Heart left ventricle (tissue), 16 donors: ENCODE measurements around the gene G6PD. TPM values are rescaled to one million over a fixed set of nuclear protein-coding genes. Genes with fewer than 3 reads are reported as not detected.

Experiments
- ATAC-seq, 4 donors: fragments of 200-7000 bp; cut with Tn5 transposase; one replicate each; pipeline ENCODE4 v1.9.1; 2020 to 2022; ENCODE audit warnings: moderate library complexity in 4 of 4, mild to moderate bottlenecking in 3 of 4, moderate number of reproducible peaks in 1 of 4
- DNase-seq, 5 donors: peaks; one replicate each; pipeline ENCODE4 v3.0.0-alpha.2; 2020
- H3K27ac ChIP-seq, 12 donors: fragments of 200-600 bp; sonication (generic) in 4 of 12; one replicate each; pipeline versions ENCODE4 v1.5.0 to v1.8.0; 2016 to 2022; ENCODE audit warnings: mild to moderate bottlenecking in 2 of 12
- H3K27me3 ChIP-seq, 9 donors: fragments of 200-600 bp; sonication (generic) in 2 of 9; one replicate each; pipeline versions ENCODE4 v1.5.1 to v1.8.0; 2016 to 2022; ENCODE audit warnings: mild to moderate bottlenecking in 3 of 9
- H3K36me3 ChIP-seq, 9 donors: fragments of 200-600 bp; sonication (generic) in 2 of 9; one replicate each; pipeline versions ENCODE4 v1.5.0 to v1.8.0; 2018 to 2022; ENCODE audit warnings: mild to moderate bottlenecking in 2 of 9
- H3K4me1 ChIP-seq, 12 donors: fragments of 200-600 bp; sonication (generic) in 4 of 12; one replicate each; pipeline versions ENCODE4 v1.5.0 to v1.8.0; 2016 to 2022; ENCODE audit warnings: mild to moderate bottlenecking in 3 of 12
- H3K4me3 ChIP-seq, 12 donors: fragments of 200-600 bp; sonication (generic) in 4 of 12; one replicate each; pipeline versions ENCODE4 v1.5.0 to v1.8.0; 2017 to 2022; ENCODE audit warnings: mild to moderate bottlenecking in 9 of 12, moderate library complexity in 4 of 12
- H3K9me3 ChIP-seq, 12 donors: fragments of 200-600 bp; sonication (generic) in 4 of 12; one replicate each; pipeline versions ENCODE4 v1.5.0 to v1.8.0; 2016 to 2022; ENCODE audit warnings: mild to moderate bottlenecking in 1 of 12
- POLR2A ChIP-seq, 2 donors: fragments of 450-650 bp; IDR thresholded peaks; one replicate each; pipeline ENCODE4 v1.6.1; 2017; ENCODE audit warnings: antibody characterized with exemption in 2 of 2, mild to moderate bottlenecking in 2 of 2, moderate library complexity in 2 of 2
- WGBS, 4 donors: extraction: QIAGEN DNeasy Blood & Tissue Kit in 2 of 4; methylation state at CpG; one replicate each; pipeline versions ENCODE4 v1.1.5 to v1.1.7; 2013 to 2018; 5-methylcytosine and 5-hydroxymethylcytosine counted together
- intact Hi-C, 10 donors: fragments of 100-400 bp; cut with DNase I; formaldehyde crosslinking; loops; one replicate each; pipeline versions ENCODE4 v1.11.1 to v1.14.2; 2022
- long read RNA-seq, 3 donors: library from polyadenylated mRNA; unstranded; transcript quantifications; one replicate each; pipeline ENCODE4 v2.0.0, GENCODE V29; 2020 to 2021
- polyA plus RNA-seq, 2 donors: library from polyadenylated mRNA; stranded (reverse); fragments of 200-250 nt; gene quantifications; one replicate each; pipeline ENCODE4 v1.2.3, GENCODE V29; 2013
- total RNA-seq, 9 donors: library from RNA; depleted of rRNA in 2 of 9; stranded (reverse); fragments of >200 nt in 2 of 9; fragmentation: NEBNext Ultra II Directional in 3 of 9; extraction: Animal tissue kit (Norgen Biotek cat#: 25700) in 3 of 9; gene quantifications; one replicate each; pipeline versions ENCODE4 v1.1.0 to v1.2.4, GENCODE V29; 2016 to 2023
- TF ChIP-seq, protein P1 (sequence below), 12 donors: fragments of 200-600 bp; sonication (generic) in 4 of 12; IDR thresholded peaks; one replicate each; pipeline versions ENCODE4 v1.5.0 to v1.8.0; 2018 to 2022; ENCODE audit warnings: antibody characterized with exemption in 12 of 12, mild to moderate bottlenecking in 5 of 12
- donor health status: ischemic (EF 13 %, LVEDD 7.1; RV severe dilation, severe dysfunction).
- donor health status: healthy with polysubstance abuse.
- donor health status: DM: no; HTN: yes; CAD: no.
- donor health status: DM: no; HTN: no; CAD: no.
- donor health status: ischemic (EF 25% LVEDD 6.9; RV normal size, moderate dysfunction).
- donor health status: ischemic (EF 25% LVEDD 5.7; RV mildly dilated, moderate dysfunction).
- donor health status: healthy.
- donor health status: DM: yes; HTN: yes; CAD: no.
- donor health status: ischemic (EF 35%, LVEDD 5.7; RV mildly dilated, moderate dysfunction).
- donor health status: nonischemic (EF 11% LVEDD 7.7; RV severe dilation, severe dysfunction).
- donor health status: DM: yes; HTN: yes; CAD: no.
- donor health status: PGD.
- donor health status: ischemic (EF 29% LVEDD 5.4; RV normal size, mild dysfunction).
- donor health status: nonischemic (EF 23%, LVEDD 6.1; RV moderate dilation, normal function).

The G6PD gene
- total RNA-seq (10 to 100 TPM in 5 of 9 donors, 1 to 10 TPM in 4; 7.2 to 41.3 (median 11.2) TPM), polyA plus RNA-seq (10 to 100 TPM in 1 of 2 donors, 1 to 10 TPM in 1; 5.9 to 20.5 TPM)
- long read RNA-seq, donor 1 = 0 reads
- long read RNA-seq, donor 2, partial matches to known transcripts = 10 of 13 reads
- long read RNA-seq, donor 2, other reads (novel, unspliced or antisense) = 1 of 13 reads
- long read RNA-seq, donor 3, partial matches to known transcripts = 0 of 1 reads
- long read RNA-seq, donor 3, other reads (novel, unspliced or antisense) = 0 of 1 reads

DNA sequence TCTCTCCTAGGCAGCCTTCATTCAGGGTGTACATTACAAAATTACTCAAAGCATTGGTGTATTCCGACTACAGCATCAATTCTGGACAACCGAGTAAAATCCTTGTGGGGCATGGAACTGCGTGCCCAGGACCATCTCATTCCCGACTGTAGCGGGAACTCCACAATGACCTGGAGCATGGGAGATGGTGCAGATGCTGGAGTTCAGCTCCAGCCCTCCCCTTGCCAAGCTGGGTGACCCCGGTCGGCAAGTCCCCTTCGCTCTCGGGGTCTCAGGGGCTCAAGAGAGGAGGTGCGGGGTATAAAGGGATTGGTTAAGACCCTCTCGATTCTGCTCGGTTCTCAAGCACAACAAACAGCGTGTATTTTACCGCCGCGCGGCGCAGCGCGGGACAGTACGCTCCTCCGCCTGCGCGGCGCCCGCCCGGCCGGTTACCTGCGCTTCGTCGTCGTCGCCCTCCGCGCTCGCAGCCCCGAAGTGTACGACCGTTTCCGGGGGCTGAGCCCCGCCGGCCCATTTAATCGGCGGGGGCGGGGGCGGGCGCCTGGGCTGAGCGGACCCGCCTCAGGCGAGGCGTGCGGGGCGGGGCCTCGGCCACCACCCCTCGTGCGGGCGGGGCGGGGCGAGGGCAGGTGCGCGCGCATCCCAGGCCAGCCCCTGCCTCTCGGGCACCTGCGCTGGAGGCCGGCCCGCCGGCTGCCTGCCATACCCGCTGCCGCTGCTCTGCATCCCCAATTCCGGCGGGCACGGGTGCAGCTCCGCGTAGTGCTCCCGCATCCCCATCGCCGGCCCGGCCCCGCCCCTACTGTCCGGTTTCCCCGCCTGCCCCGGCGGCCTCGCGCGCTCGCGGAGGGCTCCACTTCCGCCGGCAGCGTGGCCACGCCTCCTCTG is at the start of gene G6PD:
TSS of gene G6PD (minus strand) at position 493 of the 891 bp plus-strand sequence. CDS start 691 bp downstream, outside the sequence.
- Histone ChIP-seq H3K27ac (peak within 1 kb of the TSS; percentile 67 to 98 (median 90)), H3K4me1 (peaks cover 0 to 58% (median 18%) of the 10 kb centered on the region in 12 donors), H3K4me3 (peak within 1 kb of the TSS; percentile 59 to 89 (median 72)), H3K36me3 (peaks cover 0 to 7% (median 0%) of the 10 kb centered on the region in 9 donors), H3K27me3 (peaks cover 0 to 4% (median 0%) of the 10 kb centered on the region in 9 donors), H3K9me3 (peaks cover 0 to 13% (median 0%) of the 10 kb centered on the region in 12 donors)
- peak in 1 of 2 donors; percentile 30 for TF ChIP-seq POLR2A (IDR thresholded peaks at IDR 0.05)
- TF ChIP-seq, protein P1, sequence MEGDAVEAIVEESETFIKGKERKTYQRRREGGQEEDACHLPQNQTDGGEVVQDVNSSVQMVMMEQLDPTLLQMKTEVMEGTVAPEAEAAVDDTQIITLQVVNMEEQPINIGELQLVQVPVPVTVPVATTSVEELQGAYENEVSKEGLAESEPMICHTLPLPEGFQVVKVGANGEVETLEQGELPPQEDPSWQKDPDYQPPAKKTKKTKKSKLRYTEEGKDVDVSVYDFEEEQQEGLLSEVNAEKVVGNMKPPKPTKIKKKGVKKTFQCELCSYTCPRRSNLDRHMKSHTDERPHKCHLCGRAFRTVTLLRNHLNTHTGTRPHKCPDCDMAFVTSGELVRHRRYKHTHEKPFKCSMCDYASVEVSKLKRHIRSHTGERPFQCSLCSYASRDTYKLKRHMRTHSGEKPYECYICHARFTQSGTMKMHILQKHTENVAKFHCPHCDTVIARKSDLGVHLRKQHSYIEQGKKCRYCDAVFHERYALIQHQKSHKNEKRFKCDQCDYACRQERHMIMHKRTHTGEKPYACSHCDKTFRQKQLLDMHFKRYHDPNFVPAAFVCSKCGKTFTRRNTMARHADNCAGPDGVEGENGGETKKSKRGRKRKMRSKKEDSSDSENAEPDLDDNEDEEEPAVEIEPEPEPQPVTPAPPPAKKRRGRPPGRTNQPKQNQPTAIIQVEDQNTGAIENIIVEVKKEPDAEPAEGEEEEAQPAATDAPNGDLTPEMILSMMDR (IDR thresholded peaks at IDR 0.05) = peak in 1 of 12 donors; percentile 9
- DNase-seq = peak in 3 of 5 donors; percentile 75 to 76 (median 76)
- peak; percentile 26 to 85 (median 69) for ATAC-seq
- intact Hi-C loops = no loop called here
- 1 to 47% (median 23%) methylated on average over 37 to 91 of the region's 92 CpGs for WGBS, 4 donors

DNA sequence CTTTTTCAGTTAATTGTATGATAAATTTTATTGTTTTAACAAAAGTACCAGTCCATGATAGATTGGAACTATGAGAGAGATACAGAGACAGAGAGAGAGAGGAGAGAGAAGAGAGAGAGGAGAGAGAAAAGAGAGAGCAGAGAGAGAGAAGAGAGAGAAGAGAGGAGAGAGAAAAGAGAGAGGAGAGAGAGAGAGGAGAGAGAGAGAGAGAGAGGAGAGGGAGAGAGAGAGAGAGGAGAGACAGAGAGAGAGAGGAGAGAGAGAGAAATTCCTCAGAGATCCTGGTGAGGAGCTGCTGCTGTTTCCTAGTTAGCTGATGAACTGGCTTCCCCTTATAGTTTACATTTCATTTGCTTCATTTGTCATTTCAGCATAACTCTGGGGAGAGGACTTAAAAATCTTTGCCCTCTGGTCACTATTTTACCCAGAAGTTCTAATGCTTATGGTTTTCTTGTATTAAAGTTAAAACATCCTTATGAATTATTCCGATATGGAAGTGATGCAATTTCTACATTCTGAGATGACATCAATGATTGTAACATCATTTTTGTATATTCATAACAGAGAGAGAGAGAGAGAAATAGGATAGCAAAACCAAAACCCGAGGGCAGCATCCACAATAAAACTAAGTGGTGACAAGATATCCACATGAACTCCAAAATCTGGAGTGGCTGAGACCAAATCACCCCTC is 49.1 kb upstream of the G6PD start:
- H3K27ac ChIP-seq = no peak overlapping the region
- intact Hi-C loops = no loop called here
- H3K4me1 ChIP-seq = no peaks in the 10 kb centered on the region
- H3K9me3 ChIP-seq = no peaks in the 10 kb centered on the region
- H3K27me3 ChIP-seq = peaks cover 0 to 7% (median 0%) of the 10 kb centered on the region in 9 donors
- H3K36me3 ChIP-seq = no peaks in the 10 kb centered on the region
- no peak overlapping the region for H3K4me3 ChIP-seq
- DNase-seq (no peak), ATAC-seq (no peak)
- WGBS, 4 donors = 53 to 77% (median 64%) methylated on average over 2 of the region's 2 CpGs
- no peak for TF ChIP-seq POLR2A (IDR thresholded peaks at IDR 0.05)
- TF ChIP-seq, protein P1 (IDR thresholded peaks at IDR 0.05) = no peak

DNA sequence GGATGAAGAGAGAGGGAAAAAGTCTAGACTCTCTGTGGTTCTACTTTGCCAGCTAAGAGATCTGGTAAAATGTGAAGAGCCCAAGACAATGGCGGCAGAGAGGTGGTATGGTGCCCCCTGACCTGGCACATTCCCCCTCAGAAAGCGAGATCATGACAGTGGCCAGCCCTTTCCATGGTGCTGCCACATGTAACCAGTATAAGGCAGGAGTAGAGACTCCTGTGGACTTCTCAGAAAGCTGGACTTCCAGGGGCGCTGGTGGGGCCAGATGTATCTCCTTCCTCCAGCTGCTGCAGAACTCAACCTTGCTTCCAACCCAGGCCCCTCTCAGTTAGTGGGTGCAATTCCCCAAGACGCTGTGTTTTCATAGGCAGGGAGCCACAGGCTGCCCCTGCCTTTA is 47.8 kb upstream of the G6PD start:
- DNase-seq (no peak), ATAC-seq (no peak)
- Histone ChIP-seq H3K4me3 (no peak overlapping the region), H3K27me3 (peaks cover 0 to 7% (median 0%) of the 10 kb centered on the region in 9 donors), H3K36me3 (no peaks in the 10 kb centered on the region), H3K9me3 (no peaks in the 10 kb centered on the region), H3K4me1 (no peaks in the 10 kb centered on the region), H3K27ac (no peak overlapping the region)
- 72 to 96% (median 84%) methylated on average over 4 of the region's 4 CpGs for WGBS, 4 donors
- intact Hi-C loops = no loop called here
- no peak for TF ChIP-seq POLR2A (IDR thresholded peaks at IDR 0.05)
- TF ChIP-seq, protein P1 (IDR thresholded peaks at IDR 0.05) = no peak
